GM12801 (cell line): ENCODE data around the gene PPP1R2B.

Experiments used
- TF ChIP-seq, protein P1 (sequence below): IDR thresholded peaks from one replicate; pipeline ENCODE4 v1.5.1; 2011; ENCODE audit warnings: control low read depth; ENCODE audit not compliant: insufficient read length; ENCODE audit errors: extremely low read depth

PPP1R2B gene

DNA sequence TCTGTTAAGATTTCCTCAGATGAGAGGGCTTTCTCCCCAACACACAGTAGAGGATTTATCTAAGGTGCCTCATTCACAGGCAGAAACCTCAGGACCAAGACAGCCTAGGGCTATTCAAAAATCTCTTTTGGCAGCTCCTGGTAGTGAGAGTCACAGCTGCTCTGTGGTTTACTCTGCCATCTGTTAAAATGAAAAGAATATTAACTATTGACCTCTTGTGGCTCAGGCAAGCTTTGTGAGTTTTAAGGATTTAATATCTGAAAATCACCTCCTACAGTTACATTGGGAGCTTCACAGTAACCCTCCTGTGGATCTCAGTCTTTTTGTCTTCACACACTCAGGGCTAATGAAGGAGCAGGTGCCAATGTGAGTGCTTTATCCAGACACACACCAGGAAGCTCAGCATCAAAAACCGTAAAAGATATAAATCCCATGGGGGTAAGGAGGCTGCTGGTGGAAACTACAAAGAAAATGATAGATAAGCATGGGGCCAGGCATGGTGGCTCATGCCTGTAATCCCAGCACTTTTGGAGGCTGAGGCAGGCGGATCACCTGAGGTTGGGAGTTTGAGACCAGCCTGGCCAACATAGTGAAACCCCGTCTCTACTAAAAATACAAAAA, 29.7 kb downstream of the PPP1R2B start:
- TF ChIP-seq, protein P1, sequence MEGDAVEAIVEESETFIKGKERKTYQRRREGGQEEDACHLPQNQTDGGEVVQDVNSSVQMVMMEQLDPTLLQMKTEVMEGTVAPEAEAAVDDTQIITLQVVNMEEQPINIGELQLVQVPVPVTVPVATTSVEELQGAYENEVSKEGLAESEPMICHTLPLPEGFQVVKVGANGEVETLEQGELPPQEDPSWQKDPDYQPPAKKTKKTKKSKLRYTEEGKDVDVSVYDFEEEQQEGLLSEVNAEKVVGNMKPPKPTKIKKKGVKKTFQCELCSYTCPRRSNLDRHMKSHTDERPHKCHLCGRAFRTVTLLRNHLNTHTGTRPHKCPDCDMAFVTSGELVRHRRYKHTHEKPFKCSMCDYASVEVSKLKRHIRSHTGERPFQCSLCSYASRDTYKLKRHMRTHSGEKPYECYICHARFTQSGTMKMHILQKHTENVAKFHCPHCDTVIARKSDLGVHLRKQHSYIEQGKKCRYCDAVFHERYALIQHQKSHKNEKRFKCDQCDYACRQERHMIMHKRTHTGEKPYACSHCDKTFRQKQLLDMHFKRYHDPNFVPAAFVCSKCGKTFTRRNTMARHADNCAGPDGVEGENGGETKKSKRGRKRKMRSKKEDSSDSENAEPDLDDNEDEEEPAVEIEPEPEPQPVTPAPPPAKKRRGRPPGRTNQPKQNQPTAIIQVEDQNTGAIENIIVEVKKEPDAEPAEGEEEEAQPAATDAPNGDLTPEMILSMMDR: no peak

DNA sequence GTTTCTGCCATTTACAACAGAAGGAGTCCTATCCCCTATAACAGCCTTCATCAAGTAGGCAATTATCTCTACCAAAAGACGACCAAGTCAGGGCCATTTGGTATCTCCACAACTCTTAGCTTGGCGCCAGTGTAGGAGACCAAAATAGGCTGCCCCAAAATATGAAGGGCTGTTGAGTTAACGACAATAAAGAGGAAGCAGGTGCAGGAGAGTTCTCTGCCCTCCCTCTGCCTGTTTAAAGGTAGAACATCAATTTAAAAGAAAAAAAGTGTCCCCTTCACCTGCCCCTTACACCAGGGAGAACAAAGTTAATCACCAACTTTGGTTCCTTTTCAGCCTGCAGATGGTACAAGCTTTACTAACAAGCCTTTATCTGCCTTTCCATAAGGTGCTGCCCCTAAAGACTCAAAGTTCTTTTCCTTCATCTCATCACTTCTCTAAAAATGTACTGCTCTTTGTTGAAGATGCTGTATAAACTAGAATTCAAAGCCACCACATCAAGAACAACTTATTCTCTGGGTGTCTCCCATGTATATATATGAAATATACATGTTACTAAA, 33.3 kb downstream of the PPP1R2B start:
- TF ChIP-seq, protein P1: no peak

DNA sequence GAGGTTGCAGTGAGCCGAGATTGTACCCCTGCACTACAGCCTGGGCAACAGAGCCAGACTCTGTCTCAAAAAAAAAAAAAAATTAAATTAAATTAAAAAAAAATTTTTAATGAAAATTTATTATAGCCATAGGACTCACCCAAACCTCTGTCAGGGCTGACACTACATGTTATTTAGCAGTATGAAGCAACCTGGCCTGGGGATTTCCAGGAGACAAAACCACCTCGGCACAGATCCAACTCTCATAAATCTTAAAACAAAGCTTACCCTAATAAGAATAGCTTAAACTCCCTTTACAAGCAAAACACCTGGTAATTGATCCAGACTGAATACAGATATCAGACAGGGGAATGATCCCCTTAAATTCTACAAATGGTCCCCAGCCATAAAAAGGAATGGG, 38.4 kb downstream of the PPP1R2B start:
- TF ChIP-seq, protein P1: no peak

DNA sequence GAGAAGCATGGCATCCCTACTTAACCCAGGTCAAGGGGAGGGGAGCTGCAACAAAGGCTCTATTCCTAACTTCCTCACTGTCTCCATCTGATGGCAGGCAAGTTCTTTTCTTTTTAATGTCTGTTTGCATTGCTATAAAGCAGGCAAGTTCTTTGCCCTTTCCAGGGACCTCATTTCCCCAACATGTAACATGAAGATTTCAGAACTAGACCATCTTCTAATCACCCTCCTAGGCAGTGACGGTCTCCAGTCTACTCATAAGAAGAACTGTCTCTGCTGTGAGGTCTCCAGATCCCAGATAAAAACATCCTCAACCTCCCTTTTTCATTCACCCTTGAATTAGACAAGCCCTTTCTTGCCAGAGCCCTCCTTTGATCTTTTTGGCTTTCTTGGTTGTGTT, 42.1 kb downstream of the PPP1R2B start:
- TF ChIP-seq, protein P1: no peak

DNA sequence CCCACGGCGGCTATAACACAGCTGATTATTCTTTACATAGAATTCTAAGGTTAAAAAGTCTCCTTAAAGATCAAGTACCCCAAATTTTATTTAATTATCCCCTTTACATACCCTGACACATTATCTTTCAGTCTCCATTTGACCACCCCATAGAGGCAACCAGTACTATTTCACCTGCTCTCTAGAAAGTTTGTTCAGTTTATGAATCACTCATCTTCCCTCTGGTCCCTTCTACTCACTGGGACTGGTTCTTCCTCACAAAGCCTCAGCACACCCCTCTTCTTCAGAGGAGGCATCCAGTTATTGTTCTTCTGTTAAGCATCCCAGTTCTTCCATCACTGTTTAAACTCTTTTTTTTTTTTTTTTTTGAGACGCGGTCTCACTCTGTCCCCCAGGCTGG, 42.8 kb downstream of the PPP1R2B start:
- TF ChIP-seq, protein P1: no peak

DNA sequence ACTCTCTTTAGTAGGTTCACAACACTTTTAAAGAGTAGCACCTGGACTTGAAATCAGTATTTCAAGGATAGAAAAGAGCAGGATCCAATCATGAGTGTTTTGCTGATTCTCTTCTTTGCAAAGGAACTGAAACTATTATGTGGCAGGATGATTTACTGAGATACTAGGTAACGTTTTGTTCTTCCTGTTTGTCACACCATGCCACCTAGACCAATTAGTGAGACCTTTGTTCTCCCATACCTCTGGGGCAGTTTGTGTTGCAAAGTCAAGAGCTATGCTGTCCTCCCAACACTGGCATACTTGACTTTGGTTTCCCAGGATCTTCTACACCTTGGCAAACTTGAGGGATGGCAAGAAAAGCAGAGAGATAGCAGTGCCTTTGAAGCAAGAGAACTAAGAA, 43.4 kb downstream of the PPP1R2B start:
- TF ChIP-seq, protein P1: no peak

DNA sequence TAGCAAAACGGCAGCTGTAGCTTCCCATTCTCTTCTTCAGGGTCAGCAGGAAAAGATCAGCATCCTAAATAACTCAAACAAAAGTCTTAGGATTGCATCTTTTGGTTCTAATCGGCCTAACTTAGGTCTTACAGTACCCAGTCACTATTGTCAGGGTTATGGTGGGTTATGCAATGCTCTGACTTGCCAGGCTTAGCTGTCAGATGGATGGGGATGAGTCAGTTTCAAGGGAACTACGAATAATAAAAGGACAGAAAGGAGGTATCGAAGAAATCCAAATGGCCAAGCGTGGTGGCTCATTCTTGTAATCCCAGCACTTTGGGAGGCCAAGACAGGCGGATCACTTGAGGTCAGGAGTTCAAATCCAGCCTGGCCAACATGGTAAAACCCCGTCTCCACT, 46.5 kb downstream of the PPP1R2B start:
- TF ChIP-seq, protein P1: no peak
